ENCODE results near the gene PIGS. TPM values are rescaled to one million over a fixed set of nuclear protein-coding genes. Genes with fewer than 3 reads are reported as not detected.

PIGS gene
- total RNA-seq, 1 donor from 2014 or later, result 43.0 TPM

- TF ChIP-seq, protein P1, sequence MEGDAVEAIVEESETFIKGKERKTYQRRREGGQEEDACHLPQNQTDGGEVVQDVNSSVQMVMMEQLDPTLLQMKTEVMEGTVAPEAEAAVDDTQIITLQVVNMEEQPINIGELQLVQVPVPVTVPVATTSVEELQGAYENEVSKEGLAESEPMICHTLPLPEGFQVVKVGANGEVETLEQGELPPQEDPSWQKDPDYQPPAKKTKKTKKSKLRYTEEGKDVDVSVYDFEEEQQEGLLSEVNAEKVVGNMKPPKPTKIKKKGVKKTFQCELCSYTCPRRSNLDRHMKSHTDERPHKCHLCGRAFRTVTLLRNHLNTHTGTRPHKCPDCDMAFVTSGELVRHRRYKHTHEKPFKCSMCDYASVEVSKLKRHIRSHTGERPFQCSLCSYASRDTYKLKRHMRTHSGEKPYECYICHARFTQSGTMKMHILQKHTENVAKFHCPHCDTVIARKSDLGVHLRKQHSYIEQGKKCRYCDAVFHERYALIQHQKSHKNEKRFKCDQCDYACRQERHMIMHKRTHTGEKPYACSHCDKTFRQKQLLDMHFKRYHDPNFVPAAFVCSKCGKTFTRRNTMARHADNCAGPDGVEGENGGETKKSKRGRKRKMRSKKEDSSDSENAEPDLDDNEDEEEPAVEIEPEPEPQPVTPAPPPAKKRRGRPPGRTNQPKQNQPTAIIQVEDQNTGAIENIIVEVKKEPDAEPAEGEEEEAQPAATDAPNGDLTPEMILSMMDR (IDR thresholded peaks at IDR 0.05), result no peak
- no peaks in the 10 kb centered on the region for H3K27me3 ChIP-seq
- intact Hi-C loops (cut with DNase I), result no loop called here
- no peaks in the 10 kb centered on the region for H3K4me1 ChIP-seq
- DNase-seq (no peak), ATAC-seq (no peak)
- H3K36me3 ChIP-seq, result no peaks in the 10 kb centered on the region
- H3K9me3 ChIP-seq, result no peaks in the 10 kb centered on the region
- no peak overlapping the region for H3K4me3 ChIP-seq
- no peak overlapping the region for H3K27ac ChIP-seq
Measured at GRCh38 chr17:28520687-28521086, 50.6 kb downstream of the PIGS start.

DNA sequence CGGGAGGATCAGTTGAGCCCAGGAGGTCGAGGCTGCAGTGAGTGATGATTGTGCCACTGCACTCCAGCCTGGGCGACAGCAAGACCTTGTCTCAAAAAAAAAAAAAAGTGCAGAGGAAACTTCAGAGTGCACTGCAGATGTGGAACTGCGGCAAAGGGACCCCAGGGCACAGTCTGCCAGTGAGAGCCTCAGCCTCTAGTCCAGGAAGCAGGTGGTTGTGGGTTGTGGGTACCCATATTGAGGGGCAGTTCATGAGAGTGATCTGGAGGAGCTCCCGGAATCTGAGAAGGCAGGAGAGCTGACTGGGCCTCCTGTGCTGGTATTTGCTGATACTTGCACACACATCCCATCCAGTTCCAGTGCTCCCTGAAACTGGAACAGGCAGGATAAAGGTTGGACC lies 52.1 kb downstream of the PIGS start:
- DNase-seq (no peak), ATAC-seq (no peak)
- Histone ChIP-seq H3K27me3 (no peaks in the 10 kb centered on the region), H3K4me1 (no peaks in the 10 kb centered on the region), H3K4me3 (no peak overlapping the region), H3K9me3 (no peaks in the 10 kb centered on the region), H3K27ac (no peak overlapping the region), H3K36me3 (no peaks in the 10 kb centered on the region)
- intact Hi-C loops (cut with DNase I), result no loop called here
- TF ChIP-seq, protein P1 (IDR thresholded peaks at IDR 0.05), result no peak

DNA sequence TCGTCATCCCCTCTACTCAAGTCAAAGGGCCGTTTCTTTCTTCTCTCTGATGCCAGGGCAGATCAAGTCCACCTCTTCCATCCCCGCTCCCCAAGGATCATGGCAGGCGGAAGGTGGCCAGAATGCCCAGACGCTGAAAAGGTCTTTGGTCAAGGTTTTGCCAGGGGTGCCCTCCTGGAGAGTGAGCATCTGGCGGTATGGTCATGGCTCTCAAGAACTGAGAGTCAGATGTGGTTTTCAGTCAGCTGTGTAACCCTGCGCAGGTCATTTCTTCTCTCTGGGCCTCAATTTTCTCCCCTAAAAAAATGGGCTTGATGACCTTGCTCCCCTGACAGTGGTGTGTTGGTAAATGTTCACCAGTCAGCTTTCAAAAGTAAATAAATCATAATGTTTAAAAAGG lies 52.7 kb downstream of the PIGS start:
- Histone ChIP-seq H3K4me3 (no peak overlapping the region), H3K27ac (no peak overlapping the region), H3K9me3 (no peaks in the 10 kb centered on the region), H3K4me1 (no peaks in the 10 kb centered on the region), H3K36me3 (no peaks in the 10 kb centered on the region), H3K27me3 (no peaks in the 10 kb centered on the region)
- ATAC-seq (no peak), DNase-seq (no peak)
- TF ChIP-seq, protein P1 (IDR thresholded peaks at IDR 0.05), result no peak
- intact Hi-C loops (cut with DNase I), result no loop called here

GRCh38 chr17:28518132-28518531 lies 53.2 kb downstream of the PIGS start:
- no peak for DNase-seq
- Histone ChIP-seq H3K27me3 (no peaks in the 10 kb centered on the region), H3K36me3 (no peaks in the 10 kb centered on the region), H3K4me1 (no peaks in the 10 kb centered on the region), H3K27ac (no peak overlapping the region), H3K4me3 (no peak overlapping the region), H3K9me3 (no peaks in the 10 kb centered on the region)
- intact Hi-C loops (cut with DNase I), result no loop called here
- ATAC-seq, result peak; percentile 44
- TF ChIP-seq, protein P1 (IDR thresholded peaks at IDR 0.05), result no peak

- DNase-seq (no peak), ATAC-seq (no peak)
- TF ChIP-seq, protein P1 (IDR thresholded peaks at IDR 0.05), result no peak
- Histone ChIP-seq H3K27ac (no peak overlapping the region), H3K4me3 (no peak overlapping the region), H3K36me3 (no peaks in the 10 kb centered on the region), H3K9me3 (no peaks in the 10 kb centered on the region), H3K27me3 (no peaks in the 10 kb centered on the region), H3K4me1 (no peaks in the 10 kb centered on the region)
- intact Hi-C loops (cut with DNase I), result no loop called here
Measured at GRCh38 chr17:28515518-28515917, 55.8 kb downstream of the PIGS start.

GRCh38 chr17:28514561-28515002 lies 56.7 kb downstream of the PIGS start:
- Histone ChIP-seq H3K27ac (no peak overlapping the region), H3K4me1 (no peaks in the 10 kb centered on the region), H3K27me3 (no peaks in the 10 kb centered on the region), H3K9me3 (no peaks in the 10 kb centered on the region), H3K4me3 (no peak overlapping the region), H3K36me3 (no peaks in the 10 kb centered on the region)
- DNase-seq (no peak), ATAC-seq (no peak)
- TF ChIP-seq, protein P1 (IDR thresholded peaks at IDR 0.05), result no peak
- intact Hi-C loops (cut with DNase I), result no loop called here

All from upper lobe of right lung (tissue), 1 donor.